ENCODE data around the gene FAM171A2.
A peak's percentile ranks its signal among the peaks of the same experiment; 100 is the strongest.

Gene FAM171A2

DNA sequence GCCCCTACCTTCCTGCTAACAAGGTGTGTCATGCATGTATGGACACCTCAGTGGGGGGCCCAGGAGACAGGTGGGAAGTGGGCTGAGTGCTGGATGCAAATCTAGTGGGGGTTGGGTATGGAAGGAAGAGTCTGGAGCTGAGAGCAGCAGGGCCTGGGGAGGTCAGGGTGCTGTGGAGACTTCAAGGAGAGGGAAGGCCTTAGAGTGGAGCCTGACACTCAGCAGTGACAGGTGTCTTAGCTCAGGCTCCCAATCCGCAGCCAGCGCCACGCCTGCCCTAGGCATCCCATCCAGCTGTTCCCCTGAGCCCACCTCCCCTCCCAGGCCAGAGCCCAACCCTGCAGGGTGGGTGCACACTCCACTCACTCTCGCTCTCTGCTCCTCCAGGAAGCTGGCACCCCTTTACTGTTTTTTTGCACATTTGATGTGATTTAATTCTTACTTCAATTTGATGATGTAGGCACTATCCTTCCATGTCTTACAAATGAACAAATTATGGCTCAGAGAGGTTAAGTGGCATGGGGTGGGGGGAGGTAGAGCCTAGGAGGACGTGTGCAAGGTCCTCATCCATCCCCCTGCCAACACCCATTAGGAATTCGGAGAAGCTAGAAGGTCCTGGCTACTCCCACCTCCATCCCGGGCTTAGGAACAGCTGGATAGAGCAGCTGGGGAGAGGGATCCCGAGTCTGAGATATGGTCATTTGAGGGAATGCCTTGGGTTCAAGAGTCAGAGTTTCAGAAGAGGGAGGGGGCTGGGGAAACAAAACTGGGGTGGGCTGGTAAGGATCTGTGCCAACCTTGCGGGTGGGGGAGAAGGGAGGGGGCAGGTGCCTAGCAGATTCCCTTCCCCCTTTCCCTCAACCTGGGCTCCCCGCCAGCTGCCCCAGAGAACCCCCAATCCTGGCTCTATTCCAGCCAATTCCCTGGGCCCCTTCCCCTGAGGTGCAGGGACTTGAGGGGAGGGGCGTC lies 2.1 kb downstream of the FAM171A2 start:
- no peak for DNase-seq (ENCODE audit: low spot score)

DNA sequence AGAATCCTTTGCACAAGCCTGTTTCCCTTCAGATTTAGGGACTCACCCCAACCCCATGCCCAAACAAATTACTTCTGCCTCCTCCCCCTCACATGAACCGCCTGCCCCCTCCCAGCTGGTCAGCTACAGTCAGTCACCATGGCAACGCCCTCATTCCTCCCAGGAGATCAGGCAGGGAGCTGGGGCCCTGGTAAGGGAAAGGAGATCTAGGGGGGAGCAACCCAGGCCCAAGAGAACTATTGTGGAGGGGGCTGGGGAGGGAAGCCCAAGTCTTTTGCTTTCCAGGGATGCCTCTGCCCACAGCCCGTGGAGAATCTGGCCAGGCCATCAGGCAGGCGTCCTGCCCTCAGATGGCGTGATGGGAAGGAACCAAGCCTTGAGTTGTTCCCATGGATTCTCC lies 2.8 kb downstream of the FAM171A2 start:
- peak; percentile 74 for DNase-seq (ENCODE audit: low spot score)

DNA sequence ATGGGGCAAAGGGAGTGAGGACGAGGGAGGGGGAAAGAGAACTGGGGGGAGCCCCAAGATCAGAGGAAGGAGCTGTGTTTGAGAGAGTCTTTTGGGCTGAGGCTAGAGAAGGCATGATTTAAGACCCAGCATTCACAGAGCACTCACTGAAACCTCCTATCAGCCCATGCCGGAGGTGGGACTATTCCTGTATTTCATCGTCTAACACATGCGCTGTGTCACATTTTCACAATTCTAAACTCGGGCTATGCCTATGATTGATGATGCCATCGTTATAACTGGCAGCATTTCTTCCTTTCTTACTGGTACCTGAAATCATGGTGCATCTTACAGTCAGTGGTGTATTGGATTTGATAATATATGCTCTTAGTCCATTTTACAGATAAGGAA lies 3.5 kb downstream of the FAM171A2 start:
- DNase-seq (ENCODE audit: low spot score), result no peak

DNA sequence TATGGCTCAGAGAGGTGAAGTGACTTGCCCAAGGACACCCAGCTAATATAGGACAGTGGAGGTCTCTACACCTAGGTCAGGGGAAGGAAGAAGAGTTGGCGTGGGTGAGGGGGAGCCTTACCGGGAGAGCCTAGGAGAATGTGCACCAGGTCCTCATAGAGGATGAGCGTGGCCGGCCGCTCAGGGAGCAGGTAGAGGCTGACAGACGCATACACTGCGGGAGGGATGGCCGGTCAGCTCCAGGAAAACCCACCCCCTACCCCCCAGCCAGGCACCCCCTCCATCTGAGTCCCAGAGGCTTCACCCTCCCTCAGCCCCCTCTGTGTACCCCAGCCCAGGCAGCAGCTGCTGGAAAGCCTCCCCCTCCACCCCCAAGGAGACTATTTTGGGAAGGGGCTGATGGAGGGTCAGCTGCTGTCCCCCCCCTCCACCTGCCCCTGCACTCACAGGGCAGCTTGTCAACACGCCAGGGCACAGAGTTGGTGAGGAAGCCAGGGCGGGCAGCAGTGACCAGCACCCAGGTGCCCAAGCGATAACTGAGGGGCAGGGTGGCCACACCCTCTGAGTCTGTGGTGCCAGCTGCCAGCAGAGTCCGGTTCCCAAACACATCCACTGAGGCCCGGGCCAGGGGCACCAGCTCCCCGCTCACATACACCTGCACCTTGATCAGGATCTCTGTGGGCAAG lies 4.1 kb downstream of the FAM171A2 start:
- no peak for DNase-seq (ENCODE audit: low spot score)

DNA sequence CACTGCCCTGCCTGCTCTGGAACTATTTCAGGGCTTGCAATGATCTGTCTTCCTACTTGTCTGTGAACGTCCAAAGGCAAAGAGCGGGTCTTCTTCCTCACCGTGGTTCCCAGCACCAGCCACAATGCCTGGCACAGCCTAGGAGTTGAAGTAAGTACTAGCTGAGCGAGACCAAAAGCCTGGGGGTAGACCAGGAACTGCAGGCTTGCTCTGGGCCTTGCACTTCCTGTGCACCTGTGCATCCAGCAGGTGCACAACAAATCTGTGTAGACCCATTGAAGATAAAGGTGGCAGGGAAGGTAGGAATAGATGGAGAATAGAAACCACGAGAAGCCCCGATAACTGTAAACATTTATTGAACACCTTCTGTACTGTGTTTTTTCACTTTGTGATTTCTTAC lies 4.6 kb downstream of the FAM171A2 start:
- DNase-seq (ENCODE audit: low spot score), result no peak

DNA sequence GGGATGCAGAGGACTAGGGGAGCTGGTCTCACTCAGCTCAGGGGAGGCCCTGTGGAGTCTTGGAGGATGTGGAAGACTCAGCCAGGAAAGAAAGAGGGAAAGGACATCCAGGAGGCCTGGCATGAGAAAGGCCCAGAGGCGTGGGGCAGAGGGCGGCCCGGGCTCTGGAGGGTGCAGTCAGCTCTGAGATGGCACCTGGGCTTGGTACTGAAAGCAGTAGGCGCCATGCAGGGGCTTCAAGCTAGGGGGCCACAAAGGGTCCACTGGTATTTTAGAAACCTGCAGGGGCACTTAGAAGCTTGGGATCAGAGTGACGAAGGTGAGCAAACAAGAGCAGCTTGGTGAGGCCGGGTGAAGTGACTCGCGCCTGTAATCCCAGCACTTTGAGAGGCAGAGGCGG lies 5.6 kb downstream of the FAM171A2 start:
- DNase-seq (ENCODE audit: low spot score), result no peak

DNA sequence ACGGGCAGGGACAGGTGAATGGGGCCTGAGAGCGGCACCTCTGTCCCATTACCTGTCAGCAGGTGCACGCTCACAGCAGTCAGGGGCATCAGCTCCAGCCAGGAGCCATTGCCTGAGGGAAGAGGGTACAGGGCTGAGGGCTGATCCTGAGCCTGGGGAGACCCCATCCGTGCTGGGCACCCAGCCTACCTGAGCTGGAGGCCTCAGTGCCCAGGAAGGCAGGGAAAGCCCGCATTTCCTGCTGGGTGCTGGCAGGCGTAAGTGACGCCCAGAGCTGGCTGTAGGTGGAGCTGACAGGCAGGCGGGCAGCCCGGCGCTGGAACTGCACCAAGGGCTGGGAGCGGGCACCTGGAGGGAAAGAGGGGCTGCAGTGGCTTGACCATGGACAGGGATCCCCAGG lies 7.4 kb downstream of the FAM171A2 start:
- DNase-seq (ENCODE audit: low spot score), result no peak

DNA sequence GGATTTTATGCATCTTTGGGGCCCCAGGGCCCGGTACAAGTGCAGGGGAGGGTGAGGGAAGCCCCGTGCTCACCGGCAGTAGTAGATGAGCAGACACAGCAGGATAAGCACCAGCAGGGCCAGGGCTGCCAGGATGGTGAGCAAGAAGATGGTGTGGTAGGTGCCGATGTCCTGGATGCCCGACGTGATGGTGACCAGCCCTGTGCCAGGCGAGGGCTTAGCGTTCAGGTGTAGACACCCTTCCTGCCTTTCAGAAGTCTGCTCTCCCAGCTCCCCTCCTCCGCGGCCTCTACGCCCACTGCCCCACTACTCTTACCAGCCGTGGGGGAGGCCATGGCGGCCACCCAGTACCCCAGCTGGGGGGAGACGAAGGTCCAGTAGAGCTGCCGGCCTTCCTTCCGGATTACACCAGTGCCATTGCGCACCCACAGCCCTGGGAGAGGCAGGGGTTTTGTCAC lies 8.0 kb downstream of the FAM171A2 start:
- DNase-seq (ENCODE audit: low spot score), result no peak

DNA sequence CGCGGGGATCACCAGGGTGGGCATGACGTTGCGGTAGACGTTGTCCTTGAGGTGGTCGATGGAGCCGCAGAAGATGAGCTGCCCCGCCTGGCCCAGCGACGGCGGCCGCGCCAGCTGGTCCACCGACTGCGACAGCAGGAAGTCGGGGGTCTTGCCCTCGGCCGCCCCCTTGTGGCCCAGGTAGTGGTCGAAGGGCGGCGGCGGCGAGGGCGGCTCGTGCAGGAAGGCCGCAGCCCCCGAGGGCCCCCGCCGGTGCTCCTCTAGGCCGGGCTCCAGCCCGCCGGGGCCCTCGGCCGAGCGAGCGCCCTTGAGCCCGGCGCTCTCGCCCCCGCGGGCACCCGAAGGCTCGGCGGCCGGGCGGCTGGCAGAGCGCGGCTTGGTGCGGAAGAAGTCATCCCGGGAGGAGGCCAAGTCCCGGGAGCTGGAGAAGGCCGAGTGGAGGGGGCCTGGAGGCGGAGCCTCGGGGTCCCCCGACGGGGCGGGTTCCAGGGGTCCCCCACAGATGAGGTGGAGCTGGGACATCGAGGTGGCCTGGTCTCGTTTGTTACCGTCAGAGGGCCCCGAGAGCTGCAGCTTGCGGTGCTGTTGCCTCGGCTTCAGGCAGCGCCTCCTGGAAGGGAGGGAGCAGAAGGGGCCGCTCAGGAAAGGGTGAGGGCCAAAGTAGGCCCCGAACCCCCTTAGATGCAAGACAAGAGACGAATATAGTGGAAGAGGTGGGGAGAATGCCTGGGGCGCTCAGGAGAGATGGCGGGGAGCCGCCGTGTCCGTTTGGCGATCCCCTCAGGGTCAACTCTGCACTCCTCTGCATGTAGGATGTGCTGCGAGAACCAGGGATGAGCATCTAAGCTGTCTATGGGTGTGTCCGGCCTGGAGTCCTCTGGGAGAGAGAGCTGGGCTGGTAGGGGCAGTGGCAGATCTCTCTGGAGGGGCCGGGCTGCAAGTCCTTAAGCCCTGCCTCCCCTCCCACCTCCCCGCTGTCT lies 8.8 kb downstream of the FAM171A2 start:
- DNase-seq (ENCODE audit: low spot score), result peak; percentile 91

DNA sequence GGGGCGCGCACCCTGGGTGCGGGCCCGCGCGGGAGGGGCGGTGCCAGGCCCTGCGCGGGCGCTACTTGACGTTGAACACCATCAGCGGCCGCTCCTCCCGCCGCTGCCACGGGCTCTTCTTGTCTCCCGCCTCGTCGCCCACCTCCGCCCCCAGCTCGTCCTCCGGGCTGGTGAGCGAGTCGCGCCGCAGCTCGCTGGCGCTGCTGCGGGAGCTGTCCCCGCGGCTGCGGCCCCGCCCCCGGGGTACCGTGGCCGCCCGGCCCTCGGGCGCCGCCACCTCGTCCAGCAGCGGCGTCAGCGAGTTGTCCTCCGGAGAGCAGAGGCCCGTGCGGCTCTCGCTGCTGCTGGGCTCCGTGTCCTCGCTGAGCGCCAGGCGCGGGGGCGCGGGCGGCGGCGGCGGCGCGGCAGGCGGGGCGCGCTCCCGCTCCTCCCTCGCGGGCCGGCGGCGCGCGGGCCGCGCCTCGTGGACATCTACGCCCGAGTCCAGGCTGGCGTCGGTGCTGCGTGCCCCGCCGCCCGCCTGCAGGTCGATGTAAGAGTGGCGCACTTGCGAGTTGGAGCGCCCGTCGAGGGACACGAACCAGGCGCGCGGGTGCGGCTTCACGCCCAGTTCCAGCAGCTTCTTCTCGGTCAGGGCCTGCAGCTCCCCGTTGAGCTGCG lies 9.9 kb downstream of the FAM171A2 start:
- DNase-seq (ENCODE audit: low spot score), result peak; percentile 79

DNA sequence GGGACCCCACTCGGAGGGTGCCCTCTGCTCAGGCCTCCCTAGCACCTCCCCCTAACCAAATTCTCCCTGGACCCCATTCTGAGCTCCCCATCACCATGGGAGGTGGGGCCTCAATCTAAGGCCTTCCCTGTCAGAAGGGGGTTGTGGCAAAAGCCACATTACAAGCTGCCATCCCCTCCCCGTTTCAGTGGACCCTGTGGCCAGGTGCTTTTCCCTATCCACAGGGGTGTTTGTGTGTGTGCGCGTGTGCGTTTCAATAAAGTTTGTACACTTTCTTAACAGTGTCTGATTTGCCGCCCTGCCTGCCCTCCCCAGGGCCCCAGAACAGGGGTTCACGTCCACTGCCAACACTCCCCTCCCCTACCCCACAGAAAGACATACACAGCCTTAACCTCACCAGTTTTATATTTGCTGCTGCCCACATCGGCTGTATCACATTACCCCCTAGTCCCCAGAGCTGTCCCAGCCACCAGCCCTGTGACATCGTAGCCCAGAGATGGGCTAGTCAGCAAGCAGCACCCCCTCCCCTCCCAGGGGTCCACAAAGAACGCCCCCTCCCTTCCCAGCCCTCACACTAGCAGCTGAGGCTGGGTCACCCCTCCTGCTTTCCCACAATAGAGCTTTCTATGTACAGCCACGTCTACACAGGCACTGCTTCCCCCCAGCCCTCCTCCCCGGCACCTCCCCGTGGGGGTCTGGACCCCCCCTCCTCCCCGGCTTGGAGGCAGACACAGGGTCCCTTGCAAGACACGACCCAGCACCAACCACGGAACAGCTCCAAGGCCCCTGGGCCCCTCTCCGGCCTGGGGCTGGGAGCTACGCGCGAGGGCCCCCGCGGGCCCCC lies 10.6 kb downstream of the FAM171A2 start:
- DNase-seq (ENCODE audit: low spot score), result no peak

DNA sequence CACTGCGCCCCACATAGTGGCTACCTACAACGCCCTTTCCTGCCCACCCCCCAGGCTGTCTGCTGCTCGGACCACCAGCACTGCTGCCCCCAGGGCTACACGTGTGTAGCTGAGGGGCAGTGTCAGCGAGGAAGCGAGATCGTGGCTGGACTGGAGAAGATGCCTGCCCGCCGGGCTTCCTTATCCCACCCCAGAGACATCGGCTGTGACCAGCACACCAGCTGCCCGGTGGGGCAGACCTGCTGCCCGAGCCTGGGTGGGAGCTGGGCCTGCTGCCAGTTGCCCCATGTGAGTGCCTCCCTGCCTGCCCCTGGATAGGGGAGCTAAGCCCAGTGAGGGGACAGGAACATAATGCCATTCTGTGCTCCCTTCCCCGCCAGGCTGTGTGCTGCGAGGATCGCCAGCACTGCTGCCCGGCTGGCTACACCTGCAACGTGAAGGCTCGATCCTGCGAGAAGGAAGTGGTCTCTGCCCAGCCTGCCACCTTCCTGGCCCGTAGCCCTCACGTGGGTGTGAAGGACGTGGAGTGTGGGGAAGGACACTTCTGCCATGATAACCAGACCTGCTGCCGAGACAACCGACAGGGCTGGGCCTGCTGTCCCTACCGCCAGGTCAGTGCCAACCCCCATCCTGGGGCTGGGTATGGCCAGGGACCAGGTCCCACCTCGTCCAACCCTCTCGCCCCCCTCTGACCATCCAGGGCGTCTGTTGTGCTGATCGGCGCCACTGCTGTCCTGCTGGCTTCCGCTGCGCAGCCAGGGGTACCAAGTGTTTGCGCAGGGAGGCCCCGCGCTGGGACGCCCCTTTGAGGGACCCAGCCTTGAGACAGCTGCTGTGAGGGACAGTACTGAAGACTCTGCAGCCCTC lies 11.5 kb downstream of the FAM171A2 start:
- no peak for DNase-seq (ENCODE audit: low spot score)

DNA sequence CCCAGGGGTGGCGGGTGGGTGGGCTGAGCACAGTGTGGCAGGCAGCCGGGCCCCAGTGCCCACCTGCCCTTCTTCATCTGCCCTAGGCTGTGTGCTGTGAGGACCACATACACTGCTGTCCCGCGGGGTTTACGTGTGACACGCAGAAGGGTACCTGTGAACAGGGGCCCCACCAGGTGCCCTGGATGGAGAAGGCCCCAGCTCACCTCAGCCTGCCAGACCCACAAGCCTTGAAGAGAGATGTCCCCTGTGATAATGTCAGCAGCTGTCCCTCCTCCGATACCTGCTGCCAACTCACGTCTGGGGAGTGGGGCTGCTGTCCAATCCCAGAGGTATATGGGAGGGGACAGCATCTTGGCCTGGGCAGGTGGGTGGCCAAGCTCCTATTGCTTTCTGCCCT lies 12.2 kb downstream of the FAM171A2 start:
- no peak for DNase-seq (ENCODE audit: low spot score)

DNA sequence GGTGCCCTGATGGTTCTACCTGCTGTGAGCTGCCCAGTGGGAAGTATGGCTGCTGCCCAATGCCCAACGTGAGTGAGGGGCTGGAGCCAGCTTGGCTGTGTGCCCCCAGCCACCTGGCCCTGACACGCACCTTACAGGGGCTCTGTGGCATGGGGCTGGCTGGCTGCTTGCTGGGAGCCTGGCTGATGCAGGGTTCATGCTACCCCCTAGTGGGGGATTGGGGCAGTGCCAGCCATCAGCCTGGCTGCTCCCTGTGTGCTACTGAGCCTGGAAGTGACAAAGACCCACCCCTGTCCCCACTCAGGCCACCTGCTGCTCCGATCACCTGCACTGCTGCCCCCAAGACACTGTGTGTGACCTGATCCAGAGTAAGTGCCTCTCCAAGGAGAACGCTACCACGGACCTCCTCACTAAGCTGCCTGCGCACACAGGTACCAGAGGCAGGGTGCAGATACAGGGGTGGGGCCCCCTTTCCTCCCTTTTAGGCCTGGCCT lies 12.9 kb downstream of the FAM171A2 start:
- peak; percentile 90 for DNase-seq (ENCODE audit: low spot score)

DNA sequence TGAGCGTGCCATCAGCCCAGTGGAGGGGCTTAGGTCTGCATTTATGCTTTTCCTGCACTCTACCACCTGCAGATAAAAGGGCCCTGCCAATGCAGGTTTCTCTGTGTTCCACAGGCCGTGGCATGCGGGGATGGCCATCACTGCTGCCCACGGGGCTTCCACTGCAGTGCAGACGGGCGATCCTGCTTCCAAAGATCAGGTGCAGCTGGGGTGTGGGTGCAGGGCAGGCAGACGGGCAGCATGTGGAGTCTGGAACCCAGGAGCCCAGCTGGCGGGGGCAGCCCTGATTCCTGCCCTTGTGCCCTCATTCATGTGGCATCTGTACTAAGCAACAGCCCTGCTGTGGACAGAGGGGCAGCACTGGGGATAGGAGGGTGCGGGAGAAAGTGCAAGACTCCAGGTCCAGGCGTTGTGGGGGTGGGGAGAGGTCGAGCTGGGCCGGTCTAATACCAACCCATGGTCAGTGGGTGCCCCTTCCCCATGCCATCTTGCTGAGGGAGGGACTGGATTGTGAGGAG lies 14.0 kb downstream of the FAM171A2 start:
- DNase-seq (ENCODE audit: low spot score), result no peak

DNA sequence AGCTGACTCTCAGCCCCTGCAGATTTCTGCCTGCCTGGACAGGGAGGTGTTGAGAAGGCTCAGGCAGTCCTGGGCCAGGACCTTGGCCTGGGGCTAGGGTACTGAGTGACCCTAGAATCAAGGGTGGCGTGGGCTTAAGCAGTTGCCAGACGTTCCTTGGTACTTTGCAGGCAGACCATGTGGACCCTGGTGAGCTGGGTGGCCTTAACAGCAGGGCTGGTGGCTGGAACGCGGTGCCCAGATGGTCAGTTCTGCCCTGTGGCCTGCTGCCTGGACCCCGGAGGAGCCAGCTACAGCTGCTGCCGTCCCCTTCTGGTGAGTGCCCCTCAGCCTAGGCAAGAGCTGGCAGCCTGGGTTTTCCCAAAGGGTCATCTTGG lies 14.7 kb downstream of the FAM171A2 start:
- DNase-seq (ENCODE audit: low spot score), result no peak

DNA sequence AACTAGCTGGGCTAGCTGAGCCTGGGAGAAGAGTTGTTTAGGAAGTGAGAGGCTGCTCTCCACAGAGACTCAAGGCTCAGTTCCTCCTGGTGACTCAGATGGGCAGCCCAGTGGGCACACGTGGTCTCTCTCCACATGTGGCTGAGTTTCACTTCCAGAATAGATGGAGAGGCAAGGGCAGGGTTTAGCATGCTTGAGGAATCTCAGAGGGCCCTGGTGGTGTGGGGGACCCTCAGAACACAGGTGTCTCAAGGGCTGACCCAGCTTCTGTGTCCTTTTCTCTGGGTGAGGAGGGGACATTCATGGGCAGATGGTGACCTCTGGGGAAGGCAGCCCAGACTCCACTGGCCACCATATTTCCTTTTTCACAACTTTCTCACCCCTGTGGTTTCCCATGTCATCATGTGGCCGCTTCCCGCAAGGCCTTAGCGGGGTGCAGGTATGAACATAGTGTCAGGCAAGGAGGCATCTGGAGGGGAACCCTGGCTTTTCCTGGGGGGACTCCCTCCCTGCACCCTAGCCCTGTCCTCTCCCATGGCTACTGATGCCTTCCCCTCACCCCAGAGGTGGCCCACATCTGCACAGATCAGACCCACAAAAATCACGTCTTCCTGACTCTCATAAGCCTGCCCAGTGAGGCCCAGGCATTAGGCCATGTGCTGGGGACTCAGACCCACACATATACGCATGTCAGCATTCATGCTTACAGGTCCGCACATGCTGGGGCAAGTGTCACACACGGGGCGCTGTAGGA lies 15.2 kb downstream of the FAM171A2 start:
- DNase-seq (ENCODE audit: low spot score), result no peak

All from ecto neural progenitor cell (in vitro differentiated cells).